Measurements from ENCODE around the gene FAM163B. TPM values are rescaled to one million over a fixed set of nuclear protein-coding genes. Genes with fewer than 3 reads are reported as not detected.

Gene FAM163B
- total RNA-seq, 3 donors from 2014 or later (not counting 1 experiment from before 2014, with no cell fraction given): not detected

- no peak for TF ChIP-seq CTCF (IDR thresholded peaks at IDR 0.05)
- Mint-ChIP-seq H3K4me1 (no peaks in the 10 kb centered on the region), H3K27ac (no peak overlapping the region), H3K36me3 (no peaks in the 10 kb centered on the region), H3K27me3 (ENCODE audit: low read depth in 2 of 2) (peaks cover 11 to 14% of the 10 kb centered on the region in 2 donors), H3K4me3 (no peak overlapping the region), H3K9me3 (no peaks in the 10 kb centered on the region)
- WGBS (ENCODE audit: insufficient coverage): 84% methylated on average over 13 of the region's 13 CpGs
- ATAC-seq: no peak
- Histone ChIP-seq H3K27me3 (ENCODE audit: control insufficient read depth, insufficient read depth, low read length) (no peaks in the 10 kb centered on the region), H3K4me3 (ENCODE audit: low read length) (no peak overlapping the region), H3K36me3 (ENCODE audit: control insufficient read depth, insufficient read depth, low read length) (no peaks in the 10 kb centered on the region), H3K9me3 (ENCODE audit: control insufficient read depth, insufficient read depth, low read length) (no peaks in the 10 kb centered on the region), H3K27ac (ENCODE audit: low read length) (no peak overlapping the region), H3K4me1 (ENCODE audit: control insufficient read depth, insufficient read depth, low read length) (no peaks in the 10 kb centered on the region)
- intact Hi-C loops (cut with micrococcal nuclease): no loop called here
- DNase-seq: no peak
These were observed 31.6 kb upstream of the FAM163B start for GRCh38 chr9:133640580-133641395.

GRCh38 chr9:133640160-133640559, 31.0 kb upstream of the FAM163B start:
- TF ChIP-seq CTCF (IDR thresholded peaks at IDR 0.05): no peak
- Mint-ChIP-seq H3K27ac (no peak overlapping the region), H3K4me3 (no peak overlapping the region), H3K9me3 (no peaks in the 10 kb centered on the region), H3K36me3 (no peaks in the 10 kb centered on the region), H3K27me3 (ENCODE audit: low read depth in 2 of 2) (peaks cover 5 to 14% of the 10 kb centered on the region in 2 donors), H3K4me1 (no peaks in the 10 kb centered on the region)
- H3K9me3 ChIP-seq (ENCODE audit: control insufficient read depth, insufficient read depth, low read length): no peaks in the 10 kb centered on the region
- H3K36me3 ChIP-seq (ENCODE audit: control insufficient read depth, insufficient read depth, low read length): no peaks in the 10 kb centered on the region
- intact Hi-C loops (cut with micrococcal nuclease): no loop called here
- no peaks in the 10 kb centered on the region for H3K4me1 ChIP-seq (ENCODE audit: control insufficient read depth, insufficient read depth, low read length)
- H3K4me3 ChIP-seq (ENCODE audit: low read length): no peak overlapping the region
- DNase-seq: no peak
- no peak for ATAC-seq
- WGBS (ENCODE audit: insufficient coverage): 85% methylated on average over 3 of the region's 7 CpGs
- no peaks in the 10 kb centered on the region for H3K27me3 ChIP-seq (ENCODE audit: control insufficient read depth, insufficient read depth, low read length)
- no peak overlapping the region for H3K27ac ChIP-seq (ENCODE audit: low read length)

GRCh38 chr9:133639613-133640012, 30.4 kb upstream of the FAM163B start:
- H3K4me1 Mint-ChIP-seq: no peaks in the 10 kb centered on the region
- peaks cover 0 to 10% of the 10 kb centered on the region in 2 donors for H3K27me3 Mint-ChIP-seq (ENCODE audit: low read depth in 2 of 2)
- Histone ChIP-seq H3K27ac (ENCODE audit: low read length) (no peak overlapping the region), H3K36me3 (ENCODE audit: control insufficient read depth, insufficient read depth, low read length) (no peaks in the 10 kb centered on the region), H3K4me1 (ENCODE audit: control insufficient read depth, insufficient read depth, low read length) (no peaks in the 10 kb centered on the region), H3K27me3 (ENCODE audit: control insufficient read depth, insufficient read depth, low read length) (no peaks in the 10 kb centered on the region), H3K4me3 (ENCODE audit: low read length) (no peak overlapping the region), H3K9me3 (ENCODE audit: control insufficient read depth, insufficient read depth, low read length) (no peaks in the 10 kb centered on the region)
- DNase-seq: no peak
- WGBS (ENCODE audit: insufficient coverage): 87% methylated on average over 8 of the region's 8 CpGs
- ATAC-seq: no peak
- no peaks in the 10 kb centered on the region for H3K9me3 Mint-ChIP-seq
- intact Hi-C loops (cut with micrococcal nuclease): no loop called here
- TF ChIP-seq CTCF (IDR thresholded peaks at IDR 0.05): no peak
- no peaks in the 10 kb centered on the region for H3K36me3 Mint-ChIP-seq
- no peak overlapping the region for H3K27ac Mint-ChIP-seq
- H3K4me3 Mint-ChIP-seq: no peak overlapping the region

- no peaks in the 10 kb centered on the region for H3K36me3 ChIP-seq (ENCODE audit: control insufficient read depth, insufficient read depth, low read length)
- Mint-ChIP-seq H3K4me3 (no peak overlapping the region), H3K27ac (no peak overlapping the region), H3K9me3 (no peaks in the 10 kb centered on the region), H3K36me3 (no peaks in the 10 kb centered on the region), H3K27me3 (ENCODE audit: low read depth in 2 of 2) (peaks cover 0 to 6% of the 10 kb centered on the region in 2 donors), H3K4me1 (no peaks in the 10 kb centered on the region)
- intact Hi-C loops (cut with micrococcal nuclease): no loop called here
- H3K4me1 ChIP-seq (ENCODE audit: control insufficient read depth, insufficient read depth, low read length): no peaks in the 10 kb centered on the region
- ATAC-seq (no peak), DNase-seq (no peak)
- WGBS (ENCODE audit: insufficient coverage): 75% methylated on average over 8 of the region's 8 CpGs
- TF ChIP-seq CTCF (IDR thresholded peaks at IDR 0.05): no peak
- H3K9me3 ChIP-seq (ENCODE audit: control insufficient read depth, insufficient read depth, low read length): no peaks in the 10 kb centered on the region
- H3K27me3 ChIP-seq (ENCODE audit: control insufficient read depth, insufficient read depth, low read length): no peaks in the 10 kb centered on the region
- no peak overlapping the region for H3K27ac ChIP-seq (ENCODE audit: low read length)
- H3K4me3 ChIP-seq (ENCODE audit: low read length): no peak overlapping the region
These were observed 29.5 kb upstream of the FAM163B start for GRCh38 chr9:133638711-133639110.
